ENCODE measurements around the gene OSBPL10. TPM values are rescaled to one million over a fixed set of nuclear protein-coding genes. Genes with fewer than 3 reads are reported as not detected.

Gene OSBPL10
- total and polyA plus RNA-seq, 2 of the 8 experiments (the other 6 are each of a cell fraction or from before 2014, with no cell fraction given) = 26.2 to 86.7 TPM

DNA sequence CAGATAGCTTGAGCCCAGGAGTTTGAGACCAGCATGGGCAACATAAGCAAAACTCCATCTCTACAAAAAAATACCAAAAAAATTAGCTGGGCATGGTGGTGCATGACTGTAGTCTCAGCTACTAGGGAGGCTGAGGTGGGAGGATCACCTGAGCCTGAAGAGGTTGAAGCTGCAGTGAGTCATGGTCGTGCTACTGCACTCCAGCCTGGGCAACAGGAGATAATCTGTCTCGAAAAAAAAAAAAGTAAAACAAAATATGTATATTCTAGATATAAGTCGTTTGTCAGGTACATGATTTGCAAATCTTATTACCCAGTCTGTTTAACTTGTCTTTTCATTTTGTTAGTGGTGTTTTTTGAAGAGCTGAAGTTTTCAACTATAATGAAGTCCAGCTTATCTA lies 40.7 kb upstream of the OSBPL10 start (continued):
- TF ChIP-seq, protein P1, sequence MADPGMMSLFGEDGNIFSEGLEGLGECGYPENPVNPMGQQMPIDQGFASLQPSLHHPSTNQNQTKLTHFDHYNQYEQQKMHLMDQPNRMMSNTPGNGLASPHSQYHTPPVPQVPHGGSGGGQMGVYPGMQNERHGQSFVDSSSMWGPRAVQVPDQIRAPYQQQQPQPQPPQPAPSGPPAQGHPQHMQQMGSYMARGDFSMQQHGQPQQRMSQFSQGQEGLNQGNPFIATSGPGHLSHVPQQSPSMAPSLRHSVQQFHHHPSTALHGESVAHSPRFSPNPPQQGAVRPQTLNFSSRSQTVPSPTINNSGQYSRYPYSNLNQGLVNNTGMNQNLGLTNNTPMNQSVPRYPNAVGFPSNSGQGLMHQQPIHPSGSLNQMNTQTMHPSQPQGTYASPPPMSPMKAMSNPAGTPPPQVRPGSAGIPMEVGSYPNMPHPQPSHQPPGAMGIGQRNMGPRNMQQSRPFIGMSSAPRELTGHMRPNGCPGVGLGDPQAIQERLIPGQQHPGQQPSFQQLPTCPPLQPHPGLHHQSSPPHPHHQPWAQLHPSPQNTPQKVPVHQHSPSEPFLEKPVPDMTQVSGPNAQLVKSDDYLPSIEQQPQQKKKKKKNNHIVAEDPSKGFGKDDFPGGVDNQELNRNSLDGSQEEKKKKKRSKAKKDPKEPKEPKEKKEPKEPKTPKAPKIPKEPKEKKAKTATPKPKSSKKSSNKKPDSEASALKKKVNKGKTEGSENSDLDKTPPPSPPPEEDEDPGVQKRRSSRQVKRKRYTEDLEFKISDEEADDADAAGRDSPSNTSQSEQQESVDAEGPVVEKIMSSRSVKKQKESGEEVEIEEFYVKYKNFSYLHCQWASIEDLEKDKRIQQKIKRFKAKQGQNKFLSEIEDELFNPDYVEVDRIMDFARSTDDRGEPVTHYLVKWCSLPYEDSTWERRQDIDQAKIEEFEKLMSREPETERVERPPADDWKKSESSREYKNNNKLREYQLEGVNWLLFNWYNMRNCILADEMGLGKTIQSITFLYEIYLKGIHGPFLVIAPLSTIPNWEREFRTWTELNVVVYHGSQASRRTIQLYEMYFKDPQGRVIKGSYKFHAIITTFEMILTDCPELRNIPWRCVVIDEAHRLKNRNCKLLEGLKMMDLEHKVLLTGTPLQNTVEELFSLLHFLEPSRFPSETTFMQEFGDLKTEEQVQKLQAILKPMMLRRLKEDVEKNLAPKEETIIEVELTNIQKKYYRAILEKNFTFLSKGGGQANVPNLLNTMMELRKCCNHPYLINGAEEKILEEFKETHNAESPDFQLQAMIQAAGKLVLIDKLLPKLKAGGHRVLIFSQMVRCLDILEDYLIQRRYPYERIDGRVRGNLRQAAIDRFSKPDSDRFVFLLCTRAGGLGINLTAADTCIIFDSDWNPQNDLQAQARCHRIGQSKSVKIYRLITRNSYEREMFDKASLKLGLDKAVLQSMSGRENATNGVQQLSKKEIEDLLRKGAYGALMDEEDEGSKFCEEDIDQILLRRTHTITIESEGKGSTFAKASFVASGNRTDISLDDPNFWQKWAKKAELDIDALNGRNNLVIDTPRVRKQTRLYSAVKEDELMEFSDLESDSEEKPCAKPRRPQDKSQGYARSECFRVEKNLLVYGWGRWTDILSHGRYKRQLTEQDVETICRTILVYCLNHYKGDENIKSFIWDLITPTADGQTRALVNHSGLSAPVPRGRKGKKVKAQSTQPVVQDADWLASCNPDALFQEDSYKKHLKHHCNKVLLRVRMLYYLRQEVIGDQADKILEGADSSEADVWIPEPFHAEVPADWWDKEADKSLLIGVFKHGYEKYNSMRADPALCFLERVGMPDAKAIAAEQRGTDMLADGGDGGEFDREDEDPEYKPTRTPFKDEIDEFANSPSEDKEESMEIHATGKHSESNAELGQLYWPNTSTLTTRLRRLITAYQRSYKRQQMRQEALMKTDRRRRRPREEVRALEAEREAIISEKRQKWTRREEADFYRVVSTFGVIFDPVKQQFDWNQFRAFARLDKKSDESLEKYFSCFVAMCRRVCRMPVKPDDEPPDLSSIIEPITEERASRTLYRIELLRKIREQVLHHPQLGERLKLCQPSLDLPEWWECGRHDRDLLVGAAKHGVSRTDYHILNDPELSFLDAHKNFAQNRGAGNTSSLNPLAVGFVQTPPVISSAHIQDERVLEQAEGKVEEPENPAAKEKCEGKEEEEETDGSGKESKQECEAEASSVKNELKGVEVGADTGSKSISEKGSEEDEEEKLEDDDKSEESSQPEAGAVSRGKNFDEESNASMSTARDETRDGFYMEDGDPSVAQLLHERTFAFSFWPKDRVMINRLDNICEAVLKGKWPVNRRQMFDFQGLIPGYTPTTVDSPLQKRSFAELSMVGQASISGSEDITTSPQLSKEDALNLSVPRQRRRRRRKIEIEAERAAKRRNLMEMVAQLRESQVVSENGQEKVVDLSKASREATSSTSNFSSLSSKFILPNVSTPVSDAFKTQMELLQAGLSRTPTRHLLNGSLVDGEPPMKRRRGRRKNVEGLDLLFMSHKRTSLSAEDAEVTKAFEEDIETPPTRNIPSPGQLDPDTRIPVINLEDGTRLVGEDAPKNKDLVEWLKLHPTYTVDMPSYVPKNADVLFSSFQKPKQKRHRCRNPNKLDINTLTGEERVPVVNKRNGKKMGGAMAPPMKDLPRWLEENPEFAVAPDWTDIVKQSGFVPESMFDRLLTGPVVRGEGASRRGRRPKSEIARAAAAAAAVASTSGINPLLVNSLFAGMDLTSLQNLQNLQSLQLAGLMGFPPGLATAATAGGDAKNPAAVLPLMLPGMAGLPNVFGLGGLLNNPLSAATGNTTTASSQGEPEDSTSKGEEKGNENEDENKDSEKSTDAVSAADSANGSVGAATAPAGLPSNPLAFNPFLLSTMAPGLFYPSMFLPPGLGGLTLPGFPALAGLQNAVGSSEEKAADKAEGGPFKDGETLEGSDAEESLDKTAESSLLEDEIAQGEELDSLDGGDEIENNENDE (IDR thresholded peaks at IDR 0.05; ENCODE audit: insufficient replicate concordance, low read length) = no peak
- no peak for TF ChIP-seq FOSL1 (IDR thresholded peaks at IDR 0.05; ENCODE audit: insufficient read depth, low read depth, low read length)
- TF ChIP-seq, protein P2, sequence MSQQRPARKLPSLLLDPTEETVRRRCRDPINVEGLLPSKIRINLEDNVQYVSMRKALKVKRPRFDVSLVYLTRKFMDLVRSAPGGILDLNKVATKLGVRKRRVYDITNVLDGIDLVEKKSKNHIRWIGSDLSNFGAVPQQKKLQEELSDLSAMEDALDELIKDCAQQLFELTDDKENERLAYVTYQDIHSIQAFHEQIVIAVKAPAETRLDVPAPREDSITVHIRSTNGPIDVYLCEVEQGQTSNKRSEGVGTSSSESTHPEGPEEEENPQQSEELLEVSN (IDR thresholded peaks at IDR 0.05) = no peak
- no peak for TF ChIP-seq HDAC6 (IDR thresholded peaks at IDR 0.05; ENCODE audit: low read depth, low read length)
- TF ChIP-seq JUN (IDR thresholded peaks at IDR 0.05; ENCODE audit: low read depth, low read length) = no peak
- TF ChIP-seq SP1 (IDR thresholded peaks at IDR 0.05; ENCODE audit: low read depth, low read length) = no peak
- no peak for TF ChIP-seq TAF7 (optimal IDR thresholded peaks at IDR 0.05; ENCODE audit: borderline replicate concordance, low read depth, low read length)
